Osteocyte (in vitro differentiated cells): ENCODE measurements around the gene DNAJC7. TPM values are rescaled to one million over a fixed set of nuclear protein-coding genes. Genes with fewer than 3 reads are reported as not detected.

Source experiments
- DNase-seq: peaks from one replicate; pipeline ENCODE4 v3.0.0; 2021; ENCODE audit warnings: mixed read lengths; ENCODE audit not compliant: unreplicated experiment; ENCODE audit errors: extremely low spot score
- H3K27ac Mint-ChIP-seq: one replicate; pipeline ENCODE4 v1.8.0; 2021; ENCODE audit warnings: mild to moderate bottlenecking, mixed read lengths; ENCODE audit not compliant: unreplicated experiment
- H3K27me3 Mint-ChIP-seq: one replicate; pipeline ENCODE4 v1.8.0; 2021; ENCODE audit warnings: mixed read lengths; ENCODE audit not compliant: unreplicated experiment
- H3K36me3 Mint-ChIP-seq: one replicate; pipeline ENCODE4 v1.8.0; 2021; ENCODE audit warnings: mixed read lengths; ENCODE audit not compliant: unreplicated experiment
- H3K4me1 Mint-ChIP-seq: one replicate; pipeline ENCODE4 v1.8.0; 2021; ENCODE audit warnings: mixed read lengths; ENCODE audit not compliant: unreplicated experiment
- H3K4me3 Mint-ChIP-seq: one replicate; pipeline ENCODE4 v1.8.0; 2021; ENCODE audit warnings: mild to moderate bottlenecking, moderate library complexity, mixed read lengths; ENCODE audit not compliant: unreplicated experiment
- H3K9me3 Mint-ChIP-seq: one replicate; pipeline ENCODE4 v1.8.0; 2021; ENCODE audit warnings: mixed read lengths; ENCODE audit not compliant: unreplicated experiment
- CTCF ChIP-seq: fragments of 200-600 bp; sonication (generic); IDR thresholded peaks from 2 replicates; pipeline ENCODE4 v1.5.0; 2021; ENCODE audit warnings: antibody characterized with exemption, mild to moderate bottlenecking, moderate library complexity
- long read RNA-seq: library from polyadenylated mRNA; unstranded; transcript quantifications from one replicate; pipeline ENCODE4 v2.0.0, GENCODE V29; 2021
- total RNA-seq: library from RNA; stranded (reverse); gene quantifications from 2 replicates; pipeline ENCODE4 v1.2.1, GENCODE V29; 2021

The DNAJC7 gene
- 73.9 and 92.8 TPM in 2 replicates for total RNA-seq
- long read RNA-seq, transcript DNAJC7-203 (14 exons, 2,022 nt), result major isoform, 124 of 246 reads
- long read RNA-seq, partial matches to known transcripts, result 81 of 246 reads
- long read RNA-seq, other reads (novel, unspliced or antisense), result 35 of 246 reads

- Mint-ChIP-seq H3K4me3 (peak within 1 kb of the TSS; percentile 100), H3K27me3 (no peaks in the 10 kb centered on the region), H3K36me3 (peaks cover 7% of the 10 kb centered on the region), H3K4me1 (peaks cover 58% of the 10 kb centered on the region), H3K9me3 (peaks cover 3% of the 10 kb centered on the region), H3K27ac (peak within 1 kb of the TSS; percentile 99)
- no peak for TF ChIP-seq CTCF
- peak; percentile 96 for DNase-seq
Measured at GRCh38 chr17:42016941-42017865, at the start of gene DNAJC7. DNAJC7 (minus strand) TSS chr17:42017439; CDS start chr17:42017416, 23 bp downstream.

GRCh38 chr17:42065201-42065600, 48.0 kb upstream of the DNAJC7 start:
- H3K4me3 Mint-ChIP-seq, result no peak overlapping the region
- H3K4me1 Mint-ChIP-seq, result peaks cover 2% of the 10 kb centered on the region
- no peaks in the 10 kb centered on the region for H3K27me3 Mint-ChIP-seq
- no peaks in the 10 kb centered on the region for H3K9me3 Mint-ChIP-seq
- no peak for DNase-seq
- no peak for TF ChIP-seq CTCF
- H3K27ac Mint-ChIP-seq, result no peak overlapping the region
- no peaks in the 10 kb centered on the region for H3K36me3 Mint-ChIP-seq

- no peaks in the 10 kb centered on the region for H3K9me3 Mint-ChIP-seq
- TF ChIP-seq CTCF, result no peak
- H3K27me3 Mint-ChIP-seq, result no peaks in the 10 kb centered on the region
- peaks cover 2% of the 10 kb centered on the region for H3K4me1 Mint-ChIP-seq
- H3K36me3 Mint-ChIP-seq, result no peaks in the 10 kb centered on the region
- no peak overlapping the region for H3K27ac Mint-ChIP-seq
- H3K4me3 Mint-ChIP-seq, result no peak overlapping the region
- DNase-seq, result no peak
Measured at GRCh38 chr17:42062681-42063080, 45.4 kb upstream of the DNAJC7 start.

GRCh38 chr17:42061646-42062487, 44.6 kb upstream of the DNAJC7 start:
- H3K9me3 Mint-ChIP-seq, result no peaks in the 10 kb centered on the region
- no peak overlapping the region for H3K4me3 Mint-ChIP-seq
- no peak overlapping the region for H3K27ac Mint-ChIP-seq
- no peaks in the 10 kb centered on the region for H3K36me3 Mint-ChIP-seq
- H3K27me3 Mint-ChIP-seq, result no peaks in the 10 kb centered on the region
- H3K4me1 Mint-ChIP-seq, result peaks cover 2% of the 10 kb centered on the region
- TF ChIP-seq CTCF, result no peak
- no peak for DNase-seq
